Stimulated activated CD4-positive, alpha-beta T cell treated with anti-CD3 and anti-CD28 coated beads, Interleukin-12 subunit alpha, Interleukin-12 subunit beta, amount 100 ng/mL, for 24 hours (primary cell): Measurements from ENCODE around the gene PRUNE2.
"Not testable (repeated sequence)": the region's sequence is repeated elsewhere in the genome, so short reads cannot be mapped to it uniquely, and the experiment has no call there.

Source experiments
- DNase-seq, 2 experiments: peaks; one replicate each; pipeline ENCODE4 v3.0.0-alpha.2; 2020; ENCODE audit warnings: low read depth in 2 of 2

PRUNE2 gene

DNA sequence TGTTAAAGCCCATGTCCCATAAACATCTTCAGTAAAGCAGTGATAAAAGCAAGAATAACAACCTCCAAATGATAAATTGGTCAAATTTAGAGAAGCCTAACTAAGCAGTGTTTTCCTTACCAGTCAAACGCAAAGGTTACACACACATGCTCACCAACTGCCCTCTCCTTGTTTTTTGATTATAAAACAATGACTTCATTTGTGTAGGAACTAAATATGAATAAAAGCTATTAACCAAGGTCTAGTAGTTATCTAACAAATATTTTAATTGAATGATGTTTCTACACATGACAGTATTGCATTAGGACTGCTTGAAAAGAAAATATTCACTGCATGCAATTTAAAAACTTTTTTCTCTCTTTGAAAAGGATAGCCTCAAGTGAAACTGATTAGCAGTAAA is 105.0 kb downstream of the PRUNE2 start:
- DNase-seq, result no peak

GRCh38 chr9:76799473-76799872 is 106.4 kb downstream of the PRUNE2 start:
- no peak for DNase-seq

DNA sequence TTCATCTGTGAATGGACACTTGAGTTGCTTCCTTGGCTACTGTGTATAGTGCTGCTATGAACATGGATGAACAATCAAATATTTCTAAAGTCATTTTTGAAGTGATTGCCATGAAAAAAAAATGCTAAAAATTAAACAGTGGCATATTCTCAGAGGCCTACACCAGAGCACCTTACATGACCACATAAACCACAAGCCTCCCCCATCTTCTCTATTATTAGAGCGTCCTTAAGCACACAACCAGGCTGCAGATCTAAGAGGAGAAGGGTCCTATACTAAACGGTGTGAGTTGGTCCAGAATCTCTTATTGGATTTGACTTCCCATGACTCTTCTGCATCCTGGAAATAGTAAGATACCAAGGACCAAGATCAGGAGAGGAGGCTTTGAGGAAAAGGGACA is 107.4 kb downstream of the PRUNE2 start:
- no peak for DNase-seq

GRCh38 chr9:76796296-76796695 is 109.6 kb downstream of the PRUNE2 start:
- no peak for DNase-seq

GRCh38 chr9:76793784-76794431 is 112.0 kb downstream of the PRUNE2 start:
- DNase-seq, result no peak

DNA sequence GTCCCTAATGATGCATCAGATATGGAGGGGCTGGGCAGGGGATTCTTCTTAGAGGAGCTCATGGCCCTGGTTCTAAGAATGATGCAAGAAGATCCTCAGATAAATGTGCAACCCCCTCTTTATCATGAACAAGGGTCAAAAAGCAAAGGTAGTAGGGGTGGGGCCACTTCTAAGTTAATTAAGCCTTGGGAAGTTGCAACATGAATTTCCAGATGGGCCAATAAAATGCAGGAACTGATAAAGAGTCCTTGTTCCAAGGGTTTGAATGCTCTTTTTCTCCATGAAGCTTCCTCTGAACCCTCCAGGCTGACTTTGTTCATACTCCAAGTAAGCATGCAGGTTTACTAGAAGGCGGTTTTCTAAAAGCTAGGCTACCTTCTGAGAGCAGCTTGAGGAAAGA is 116.1 kb downstream of the PRUNE2 start:
- DNase-seq, result no peak

GRCh38 chr9:76787677-76788076 is 118.2 kb downstream of the PRUNE2 start:
- no peak for DNase-seq

GRCh38 chr9:76785501-76785900 is 120.4 kb downstream of the PRUNE2 start:
- DNase-seq, result no peak

GRCh38 chr9:76784881-76785280 is 121.0 kb downstream of the PRUNE2 start:
- no peak for DNase-seq

DNA sequence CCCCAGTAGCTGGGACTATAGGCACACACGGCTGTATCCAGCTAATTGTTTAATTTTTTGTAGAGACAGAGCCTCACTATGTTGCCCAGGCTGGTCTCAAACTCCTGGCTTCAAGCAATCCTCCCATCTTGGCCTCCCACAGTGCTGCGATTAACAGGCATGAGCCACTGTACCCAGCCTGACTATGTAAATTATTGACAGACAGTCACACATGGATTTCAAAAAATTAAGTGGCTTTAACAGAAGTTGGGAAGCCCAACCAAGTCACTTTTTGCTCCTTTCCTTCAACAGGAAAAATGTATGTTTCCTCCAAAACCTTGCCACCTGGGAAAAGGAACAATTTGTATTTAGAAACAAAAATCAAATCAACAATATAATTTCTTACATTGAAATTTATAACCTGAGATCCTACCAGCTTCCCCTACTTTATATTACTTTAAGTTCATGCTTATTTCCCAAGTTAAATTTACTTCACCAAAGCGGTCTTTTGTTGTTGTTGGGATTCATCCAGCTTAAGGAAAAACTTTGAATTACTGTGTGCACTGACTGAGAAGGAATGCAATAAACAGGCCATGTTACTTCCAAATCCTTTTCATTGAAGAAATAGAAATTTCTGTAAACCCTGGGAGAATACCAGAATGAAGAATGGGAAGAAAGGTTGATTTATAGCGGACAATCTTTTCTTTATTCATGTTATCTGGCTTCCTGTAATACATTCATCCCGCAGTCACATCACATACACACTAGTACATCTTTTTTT is 133.0 kb downstream of the PRUNE2 start:
- DNase-seq, result no peak

GRCh38 chr9:76766126-76766525 is 139.8 kb downstream of the PRUNE2 start:
- no peak for DNase-seq

GRCh38 chr9:76764138-76764537 is 141.8 kb downstream of the PRUNE2 start, which contains the start of gene PCA3:
PCA3 (plus strand) TSS chr9:76764438.
- no peak for DNase-seq

DNA sequence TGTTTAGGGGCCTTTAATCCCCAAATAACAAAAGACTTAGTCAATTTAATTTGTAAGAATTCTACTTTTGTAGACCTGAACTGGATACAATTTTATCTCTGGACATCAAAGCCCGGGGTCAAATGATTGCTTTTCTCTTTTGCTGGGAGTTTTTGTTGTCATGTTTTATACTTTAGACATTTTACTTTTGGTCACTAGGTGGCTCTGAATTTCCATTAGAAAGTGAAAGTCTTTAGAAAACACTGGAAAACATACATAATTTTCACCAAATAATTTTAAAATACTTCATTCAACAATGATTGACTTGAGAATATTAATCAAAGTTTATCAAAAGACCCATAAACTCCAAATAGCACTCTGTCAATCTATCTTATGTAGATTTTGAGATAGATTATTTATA is 144.5 kb downstream of the PRUNE2 start:
- no peak for DNase-seq

DNA sequence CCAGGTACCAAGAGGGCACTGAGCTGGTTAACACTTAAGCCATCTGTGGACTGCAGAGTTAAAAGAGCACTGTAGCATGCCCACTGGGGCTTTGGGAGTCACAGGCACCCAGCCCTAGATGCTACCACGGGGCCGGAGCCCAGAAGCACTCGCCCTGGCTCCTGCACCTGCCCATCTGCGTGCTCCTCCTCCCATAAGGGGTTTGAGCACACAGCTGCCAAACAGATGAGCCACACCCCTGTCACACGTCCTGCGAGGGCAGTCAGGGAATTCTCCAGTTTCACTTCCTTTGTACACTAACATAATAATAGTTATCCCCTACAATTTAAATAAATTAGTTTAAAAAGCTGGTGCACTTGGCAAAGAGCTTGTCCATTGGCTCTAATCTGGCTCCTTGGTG is 146.2 kb downstream of the PRUNE2 start:
- DNase-seq, result no peak

DNA sequence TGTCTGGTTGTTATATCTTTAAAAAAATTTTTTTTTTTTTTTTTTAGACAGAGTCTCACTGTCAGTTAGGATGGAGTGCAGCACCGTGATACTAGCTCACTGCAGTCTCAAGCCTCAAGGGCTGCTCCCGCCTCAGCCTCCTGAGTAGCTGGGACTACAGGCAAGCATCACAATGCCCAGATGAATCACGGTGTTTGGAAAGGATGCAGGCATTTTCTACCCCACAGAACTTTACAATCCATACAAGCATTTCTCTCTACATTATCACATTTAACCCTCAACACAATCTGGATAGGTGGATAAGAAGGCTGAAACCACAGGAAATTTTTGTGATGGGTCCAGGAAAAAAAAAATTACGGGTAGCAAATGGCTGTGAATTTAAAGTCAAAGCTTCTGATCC is 147.4 kb downstream of the PRUNE2 start:
- no peak for DNase-seq

DNA sequence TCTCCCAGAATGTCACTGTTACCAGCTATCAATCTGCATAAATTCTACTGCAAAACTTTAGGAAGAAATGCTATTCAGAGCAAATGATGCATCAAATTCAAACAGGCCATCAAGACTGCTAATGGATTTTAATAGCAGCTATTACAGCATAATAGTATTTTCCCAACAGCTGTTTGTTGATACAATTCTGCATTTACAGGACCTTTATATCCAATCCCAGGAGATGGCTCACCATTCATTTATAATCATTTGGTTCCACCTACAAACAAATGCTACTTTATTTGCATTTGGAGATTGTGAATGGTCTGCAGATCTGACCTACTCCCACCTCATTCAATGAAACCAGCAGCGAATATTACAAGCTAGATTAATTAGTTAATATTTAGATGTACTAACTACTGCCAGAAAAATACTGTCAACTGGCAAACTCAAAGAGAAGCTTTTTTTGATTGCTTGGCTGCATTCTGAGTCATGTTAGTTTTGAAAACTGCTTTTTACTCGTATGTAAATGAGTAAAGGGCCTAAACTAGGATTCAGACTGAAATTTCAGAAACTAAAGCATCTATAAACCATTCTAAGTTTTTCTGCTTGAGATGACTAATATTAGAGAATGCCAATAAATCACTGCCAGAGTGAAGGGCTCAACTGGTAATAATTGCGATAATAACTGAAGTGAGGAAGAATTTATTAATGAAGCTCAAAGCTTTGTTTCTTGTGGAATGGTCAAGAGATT is 148.8 kb downstream of the PRUNE2 start:
- DNase-seq, result no peak

DNA sequence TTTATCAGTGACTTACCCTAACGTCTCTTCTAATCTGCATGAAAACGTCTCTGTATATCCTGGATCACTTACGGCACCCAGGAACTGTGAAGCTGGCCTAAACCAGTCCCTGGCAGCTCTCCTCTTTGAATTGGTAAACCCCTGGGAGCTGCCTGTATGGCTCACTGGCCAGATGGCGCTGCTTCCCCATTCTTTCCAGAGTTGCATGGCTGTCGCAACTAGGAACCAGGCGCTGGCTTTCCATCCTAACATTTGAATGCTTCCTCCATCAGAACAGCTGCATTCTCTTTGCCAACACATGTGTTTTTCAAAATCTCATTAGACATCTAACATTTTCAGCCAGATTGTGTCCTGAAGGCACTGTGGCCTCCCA is 149.7 kb downstream of the PRUNE2 start:
- no peak for DNase-seq

- no peak for DNase-seq
These were observed 154.9 kb downstream of the PRUNE2 start for GRCh38 chr9:76751001-76751400.

DNA sequence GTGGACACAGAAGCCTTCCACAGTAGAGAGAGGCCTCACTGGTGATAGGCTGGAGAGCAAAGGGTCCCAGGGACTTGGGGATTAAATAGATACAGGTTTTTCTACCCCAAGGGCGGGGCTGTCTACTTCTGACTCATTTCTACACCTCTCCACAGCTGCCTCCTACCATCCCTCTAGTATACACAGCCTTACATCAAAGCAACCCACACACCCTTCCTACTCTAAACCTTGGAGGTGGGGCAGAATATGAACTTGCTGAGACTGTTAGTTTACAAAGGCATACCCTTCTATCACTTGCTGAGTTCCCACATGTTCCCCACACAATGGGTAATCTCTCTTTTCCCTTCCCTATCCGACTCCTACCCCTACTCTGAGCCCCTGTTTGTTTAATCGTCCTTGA is 161.6 kb downstream of the PRUNE2 start:
- no peak for DNase-seq

DNA sequence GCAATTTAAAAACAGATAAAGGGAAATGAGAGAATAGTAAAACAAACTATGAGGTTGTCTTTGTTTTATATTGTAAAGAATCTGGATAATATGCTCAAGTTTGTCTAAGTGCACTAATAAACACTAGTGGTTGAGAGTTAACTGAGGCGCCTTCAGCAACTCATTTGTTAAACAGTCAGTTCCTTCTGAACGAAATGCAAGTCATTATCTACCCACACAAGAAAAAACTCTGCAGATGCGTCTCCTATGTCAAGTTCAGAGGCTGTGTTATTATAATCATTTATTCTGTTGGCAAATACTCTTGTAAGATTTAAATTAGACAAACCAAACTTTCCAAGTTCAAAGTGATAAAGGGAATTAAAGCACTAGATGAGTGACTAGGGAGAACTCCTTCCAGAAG is 162.0 kb downstream of the PRUNE2 start:
- no peak for DNase-seq

DNA sequence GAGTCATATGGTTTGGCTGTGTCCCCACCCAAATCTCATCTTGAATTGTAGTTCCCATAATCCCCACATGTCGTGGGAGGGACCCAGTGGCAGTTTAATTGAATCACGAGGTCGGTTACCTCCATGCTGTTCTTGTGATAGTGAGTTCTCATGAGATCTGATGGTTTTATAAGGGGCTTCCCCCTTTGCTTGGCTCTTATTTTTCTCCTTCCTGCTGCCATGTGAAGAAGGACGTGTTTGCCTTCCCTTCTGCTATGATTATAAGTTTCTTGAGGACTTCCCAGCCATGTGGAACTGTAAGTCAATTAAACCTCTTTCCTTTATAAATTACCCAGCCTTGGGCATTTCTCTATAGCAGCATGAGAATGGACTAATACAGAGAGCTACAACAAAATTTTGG is 163.0 kb downstream of the PRUNE2 start:
- not testable (repeated sequence) for DNase-seq

GRCh38 chr9:76741524-76741923 is 164.4 kb downstream of the PRUNE2 start:
- no peak for DNase-seq

DNA sequence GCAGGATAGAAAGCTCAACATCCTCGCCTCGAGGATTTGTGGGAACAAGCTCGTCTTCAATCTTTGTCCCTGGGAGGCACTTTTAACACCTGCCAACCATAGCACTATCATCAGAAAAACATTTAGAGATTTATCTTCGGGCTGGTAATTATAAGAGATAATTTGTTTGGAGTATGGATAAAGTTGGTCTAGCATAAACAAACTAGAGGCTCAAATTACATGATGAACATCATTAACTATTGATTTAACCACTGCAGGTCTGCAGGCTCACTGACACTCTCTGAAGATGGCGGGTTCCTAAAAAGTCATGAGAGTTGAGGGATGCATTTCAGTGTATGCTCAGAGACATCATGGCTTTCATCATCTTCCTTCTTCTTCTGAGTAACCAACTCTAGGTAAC is 167.5 kb downstream of the PRUNE2 start:
- DNase-seq, result no peak
